ENCODE measurements around the gene CELSR1. TPM values are rescaled to one million over a fixed set of nuclear protein-coding genes. Genes with fewer than 3 reads are reported as not detected.
"Not testable (repeated sequence)": the region's sequence is repeated elsewhere in the genome, so short reads cannot be mapped to it uniquely, and the experiment has no call there.

Gene CELSR1
- total RNA-seq, 2 donors from 2014 or later: 0.54 to 1.1 TPM

GRCh38 chr22:46406791-46407190 lies 130.6 kb downstream of the CELSR1 start:
- Mint-ChIP-seq H3K9me3 (no peaks in the 10 kb centered on the region), H3K36me3 (no peaks in the 10 kb centered on the region), H3K27ac (no peak overlapping the region)
- no peak for DNase-seq (ENCODE audit: low spot score in 2 of 2)
- no peak for ATAC-seq

- no peaks in the 10 kb centered on the region for H3K9me3 Mint-ChIP-seq
- no peak for ATAC-seq
- no peaks in the 10 kb centered on the region for H3K36me3 Mint-ChIP-seq
- no peak overlapping the region for H3K27ac Mint-ChIP-seq
- no peak for DNase-seq (ENCODE audit: low spot score in 2 of 2)
These were observed 131.1 kb downstream of the CELSR1 start for GRCh38 chr22:46406349-46406748.

GRCh38 chr22:46405901-46406300 lies 131.5 kb downstream of the CELSR1 start:
- DNase-seq (ENCODE audit: low spot score in 2 of 2): no peak
- no peaks in the 10 kb centered on the region for H3K36me3 Mint-ChIP-seq
- H3K27ac Mint-ChIP-seq: no peak overlapping the region
- H3K9me3 Mint-ChIP-seq: no peaks in the 10 kb centered on the region
- no peak for ATAC-seq

GRCh38 chr22:46403880-46404279 lies 133.5 kb downstream of the CELSR1 start:
- not testable (repeated sequence) for ATAC-seq

GRCh38 chr22:46402505-46402904 lies 134.9 kb downstream of the CELSR1 start:
- DNase-seq (ENCODE audit: low spot score in 2 of 2) (no peak), ATAC-seq (no peak)
- Mint-ChIP-seq H3K27ac (no peak overlapping the region), H3K36me3 (no peaks in the 10 kb centered on the region), H3K9me3 (no peaks in the 10 kb centered on the region)

More at GRCh38 chr22:46403880-46404279, 133.5 kb downstream of the CELSR1 start:
- H3K36me3 Mint-ChIP-seq; H3K27ac Mint-ChIP-seq; H3K9me3 Mint-ChIP-seq; DNase-seq (ENCODE audit: low spot score in 2 of 2): not testable (repeated sequence)

GRCh38 chr22:46401370-46401769 lies 136.1 kb downstream of the CELSR1 start:
- DNase-seq (ENCODE audit: low spot score in 2 of 2): no peak
- Mint-ChIP-seq H3K27ac (no peak overlapping the region), H3K36me3 (no peaks in the 10 kb centered on the region), H3K9me3 (no peaks in the 10 kb centered on the region)
- no peak for ATAC-seq

GRCh38 chr22:46399251-46400024 lies 138.0 kb downstream of the CELSR1 start:
- Mint-ChIP-seq H3K9me3 (no peaks in the 10 kb centered on the region), H3K36me3 (no peaks in the 10 kb centered on the region), H3K27ac (no peak overlapping the region)
- ATAC-seq (no peak), DNase-seq (ENCODE audit: low spot score in 2 of 2) (no peak)

GRCh38 chr22:46397951-46398350 lies 139.5 kb downstream of the CELSR1 start:
- H3K9me3 Mint-ChIP-seq: no peaks in the 10 kb centered on the region

GRCh38 chr22:46397514-46397913 lies 139.9 kb downstream of the CELSR1 start:
- ATAC-seq: no peak
- Mint-ChIP-seq H3K27ac (no peak overlapping the region), H3K36me3 (no peaks in the 10 kb centered on the region), H3K9me3 (no peaks in the 10 kb centered on the region)
- no peak for DNase-seq (ENCODE audit: low spot score in 2 of 2)

More at GRCh38 chr22:46397951-46398350, 139.5 kb downstream of the CELSR1 start:
- H3K36me3 Mint-ChIP-seq: no peaks in the 10 kb centered on the region
- no peak for ATAC-seq
- no peak overlapping the region for H3K27ac Mint-ChIP-seq
- DNase-seq (ENCODE audit: low spot score in 2 of 2): no peak

GRCh38 chr22:46397049-46397448 lies 140.4 kb downstream of the CELSR1 start:
- ATAC-seq; DNase-seq (ENCODE audit: low spot score in 2 of 2); H3K27ac Mint-ChIP-seq; H3K36me3 Mint-ChIP-seq; H3K9me3 Mint-ChIP-seq: not testable (repeated sequence)

- ATAC-seq: no peak
- no peak overlapping the region for H3K27ac Mint-ChIP-seq
- H3K36me3 Mint-ChIP-seq: no peaks in the 10 kb centered on the region
- no peak for DNase-seq (ENCODE audit: low spot score in 2 of 2)
- H3K9me3 Mint-ChIP-seq: no peaks in the 10 kb centered on the region
These were observed 142.3 kb downstream of the CELSR1 start for GRCh38 chr22:46395145-46395544.

GRCh38 chr22:46394622-46395021 lies 142.8 kb downstream of the CELSR1 start:
- H3K27ac Mint-ChIP-seq: no peak overlapping the region
- H3K36me3 Mint-ChIP-seq: no peaks in the 10 kb centered on the region
- DNase-seq (ENCODE audit: low spot score in 2 of 2) (no peak), ATAC-seq (no peak)
- H3K9me3 Mint-ChIP-seq: no peaks in the 10 kb centered on the region

- H3K9me3 Mint-ChIP-seq: no peaks in the 10 kb centered on the region
- ATAC-seq: no peak
These were observed 143.5 kb downstream of the CELSR1 start for GRCh38 chr22:46393873-46394272.

GRCh38 chr22:46392137-46392844 lies 145.1 kb downstream of the CELSR1 start:
- ATAC-seq: no peak
- DNase-seq (ENCODE audit: low spot score in 2 of 2): no peak
- Mint-ChIP-seq H3K27ac (no peak overlapping the region), H3K9me3 (no peaks in the 10 kb centered on the region), H3K36me3 (no peaks in the 10 kb centered on the region)

More at GRCh38 chr22:46393873-46394272, 143.5 kb downstream of the CELSR1 start:
- H3K36me3 Mint-ChIP-seq: no peaks in the 10 kb centered on the region
- no peak for DNase-seq (ENCODE audit: low spot score in 2 of 2)
- H3K27ac Mint-ChIP-seq: no peak overlapping the region

- Mint-ChIP-seq H3K27ac (no peak overlapping the region), H3K36me3 (no peaks in the 10 kb centered on the region), H3K9me3 (no peaks in the 10 kb centered on the region)
- DNase-seq (ENCODE audit: low spot score in 2 of 2) (no peak), ATAC-seq (no peak)
These were observed 145.8 kb downstream of the CELSR1 start for GRCh38 chr22:46391486-46392136.

GRCh38 chr22:46390652-46391301 lies 146.6 kb downstream of the CELSR1 start:
- no peak overlapping the region for H3K27ac Mint-ChIP-seq
- no peaks in the 10 kb centered on the region for H3K9me3 Mint-ChIP-seq

More at GRCh38 chr22:46390652-46391301, 146.6 kb downstream of the CELSR1 start:
- no peak for ATAC-seq
- DNase-seq (ENCODE audit: low spot score in 2 of 2): no peak
- no peaks in the 10 kb centered on the region for H3K36me3 Mint-ChIP-seq

All from activated naive CD4-positive, alpha-beta T cell treated with anti-CD3 and anti-CD28 coated beads, Interleukin-2, amount 50 U/mL, for 72 hours (primary cell).